T-helper 22 cell (primary cell): ENCODE data around the gene GPC4.

Source experiments
- DNase-seq: peaks from one replicate; pipeline ENCODE4 v3.0.0-alpha.2; 2020; ENCODE audit warnings: low read depth

Gene GPC4

DNA sequence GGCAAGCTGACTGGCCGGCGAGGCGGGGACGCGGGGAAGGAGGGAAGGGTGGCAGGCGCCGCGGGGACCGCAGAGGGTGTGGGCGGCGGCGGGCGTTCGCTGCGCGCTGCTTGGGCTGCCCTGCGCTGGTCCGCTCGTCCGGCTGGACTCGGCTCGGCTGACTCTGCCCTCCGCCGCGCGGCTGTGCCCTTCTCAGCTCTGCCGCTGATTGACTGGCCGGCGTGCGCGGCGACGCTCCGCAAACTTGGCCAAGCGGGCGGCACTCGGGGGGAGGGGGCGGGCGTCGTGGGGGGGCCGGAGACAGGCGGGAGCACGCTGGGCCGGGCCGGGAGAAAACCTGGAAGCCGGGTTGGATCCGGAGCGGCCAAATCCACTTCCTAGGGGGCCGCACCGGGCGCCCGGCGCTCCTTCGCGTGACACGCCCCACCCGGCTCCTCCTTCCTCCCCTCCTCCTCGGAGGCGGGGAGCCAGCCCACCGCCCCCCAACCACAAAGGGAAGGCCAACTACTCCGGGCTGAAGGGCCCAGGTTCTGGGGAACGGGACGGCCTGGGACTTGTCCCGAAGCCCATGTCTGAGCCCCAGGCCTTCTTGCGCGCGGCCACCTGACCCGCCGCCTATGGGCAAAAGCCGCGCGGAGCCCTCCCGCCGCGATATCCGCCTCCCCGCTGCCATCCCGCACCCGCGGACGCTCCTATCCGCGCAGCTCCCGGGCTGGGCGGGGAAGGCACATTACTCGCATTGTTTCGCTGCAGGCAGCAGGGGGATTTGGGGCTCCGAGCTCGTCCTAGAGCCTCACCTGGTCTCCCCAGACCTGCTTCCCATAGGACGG lies at the start of gene GPC4:
TSS of gene GPC4 (minus strand) at position 214 of the 830 bp plus-strand sequence. CDS start 524 bp downstream, outside the sequence.
- no peak for DNase-seq

DNA sequence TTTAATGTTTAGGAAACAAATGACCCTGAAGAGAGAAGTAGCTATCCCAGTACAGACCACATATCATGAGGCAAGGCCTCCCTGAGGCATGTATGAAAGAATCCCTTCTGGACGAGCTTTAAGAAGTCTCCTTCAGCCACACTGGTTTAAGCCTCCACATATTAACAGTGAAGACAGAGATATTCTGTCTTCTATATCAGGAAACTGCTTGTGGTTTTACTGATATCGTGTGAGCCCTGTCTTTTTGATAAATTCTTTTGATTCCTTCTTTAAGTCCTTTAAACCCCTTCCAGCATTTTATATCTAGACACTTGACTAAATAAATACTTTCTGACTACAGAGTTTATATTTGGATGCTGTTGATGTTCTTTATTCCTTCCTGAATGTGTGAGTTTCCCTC lies 45.9 kb upstream of the GPC4 start:
- DNase-seq = no peak

DNA sequence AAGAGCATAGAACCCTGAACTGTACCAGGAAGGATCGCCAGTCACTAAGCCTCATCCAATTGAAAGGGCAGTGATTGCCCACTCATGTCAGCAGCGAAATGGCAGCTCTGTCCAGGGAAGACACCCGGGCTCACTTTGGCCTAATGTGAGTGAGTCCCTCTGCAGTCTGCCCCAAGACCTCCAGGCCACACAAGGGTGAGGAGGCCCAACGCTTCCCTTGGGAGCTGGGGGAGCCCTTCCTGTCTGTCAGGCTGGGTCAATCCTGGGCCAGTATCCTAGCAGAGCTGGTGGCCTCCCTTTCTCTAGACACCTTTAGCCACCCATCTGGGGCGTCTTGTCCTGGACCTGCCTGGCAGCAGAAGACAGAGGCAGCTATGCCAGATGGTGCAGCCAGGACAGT lies 39.6 kb upstream of the GPC4 start:
- no peak for DNase-seq

DNA sequence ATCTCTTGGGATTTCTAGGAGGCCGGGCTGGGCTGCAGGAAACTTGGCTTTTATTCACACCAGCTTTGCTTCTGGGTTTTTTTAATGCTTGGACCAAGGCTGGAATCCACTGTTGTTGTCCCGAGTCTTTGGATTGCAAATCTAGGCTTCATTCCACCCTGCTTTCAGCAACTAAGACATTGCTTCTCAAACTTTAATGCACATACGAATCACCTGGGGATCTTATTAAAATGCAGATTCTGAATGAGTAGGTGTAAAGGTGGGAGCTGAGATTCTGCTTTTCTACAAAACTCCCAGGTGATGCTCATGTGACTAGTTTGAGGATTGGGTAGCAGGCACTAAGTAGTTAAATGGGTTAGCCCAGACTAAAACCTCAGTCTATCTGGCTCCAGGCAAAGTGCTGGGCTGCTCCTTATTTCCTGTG lies 39.2 kb upstream of the GPC4 start:
- no peak for DNase-seq

DNA sequence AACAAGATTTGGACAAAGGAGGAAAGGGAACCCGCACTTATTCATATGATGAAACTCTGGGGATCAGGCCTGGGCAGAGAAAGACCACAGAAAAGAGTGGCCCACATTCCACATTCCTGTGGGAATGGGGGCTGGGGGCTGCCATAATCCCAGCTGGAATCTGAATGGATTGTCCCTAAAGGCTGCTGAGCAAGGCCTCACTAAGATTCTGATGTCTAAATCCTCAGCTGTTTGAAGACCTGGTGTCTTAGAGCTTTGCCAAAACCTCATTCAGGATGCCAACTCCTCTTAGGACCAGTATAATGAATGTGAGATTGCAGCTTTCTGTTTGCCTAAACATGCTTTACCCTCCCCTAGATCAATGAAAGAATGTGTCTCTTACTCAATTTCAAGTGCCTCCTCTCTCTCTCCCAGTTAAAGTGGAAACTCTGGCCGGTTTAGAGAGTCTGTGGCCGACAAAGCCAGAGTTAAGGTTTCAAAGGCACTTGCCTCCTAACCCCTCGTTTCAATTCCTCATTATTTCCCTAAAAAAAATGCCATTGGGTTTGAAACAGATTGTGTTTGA lies 33.3 kb upstream of the GPC4 start:
- DNase-seq = no peak

DNA sequence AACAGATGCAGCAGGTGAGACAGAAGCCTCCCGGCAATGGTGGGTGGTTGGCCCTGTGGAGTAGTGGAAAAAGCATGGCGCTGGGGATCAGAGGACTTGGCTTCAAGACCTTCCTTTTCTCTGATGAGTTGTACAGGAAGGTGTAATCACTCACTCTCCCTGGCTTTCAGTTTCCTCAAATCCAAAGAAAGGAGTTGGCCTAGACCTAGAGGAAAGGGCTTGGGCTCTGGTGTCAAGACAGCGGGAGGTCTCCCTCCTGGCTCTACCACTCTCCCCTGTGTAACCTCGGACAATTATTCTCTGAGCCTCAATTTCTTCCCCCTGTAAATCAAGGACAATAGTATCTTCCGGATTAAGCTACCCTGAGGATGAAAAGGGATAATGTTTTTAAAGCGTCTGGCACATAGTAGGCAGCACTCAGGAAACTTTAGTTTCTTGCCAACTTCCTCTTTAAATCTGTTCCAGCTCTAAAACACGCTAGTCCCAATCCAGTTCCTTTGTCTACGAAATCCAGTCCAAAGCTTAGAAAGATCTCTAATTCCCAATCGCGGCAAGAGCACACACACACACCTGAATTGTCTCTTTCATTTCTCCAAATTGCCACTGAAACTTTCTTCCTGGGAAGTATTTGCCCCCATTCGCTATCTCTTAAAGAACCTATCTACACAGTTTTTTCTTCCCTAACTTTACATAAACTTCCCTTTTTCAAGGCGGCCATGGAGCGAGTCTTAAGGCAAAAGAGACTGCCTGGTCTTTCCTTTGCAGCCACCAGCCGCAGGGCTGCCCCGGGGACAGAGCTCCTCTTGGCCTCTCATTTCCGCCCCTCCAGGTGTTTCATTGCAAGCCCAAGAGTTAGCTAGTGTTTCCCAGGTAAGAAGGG lies 29.9 kb upstream of the GPC4 start:
- no peak for DNase-seq

DNA sequence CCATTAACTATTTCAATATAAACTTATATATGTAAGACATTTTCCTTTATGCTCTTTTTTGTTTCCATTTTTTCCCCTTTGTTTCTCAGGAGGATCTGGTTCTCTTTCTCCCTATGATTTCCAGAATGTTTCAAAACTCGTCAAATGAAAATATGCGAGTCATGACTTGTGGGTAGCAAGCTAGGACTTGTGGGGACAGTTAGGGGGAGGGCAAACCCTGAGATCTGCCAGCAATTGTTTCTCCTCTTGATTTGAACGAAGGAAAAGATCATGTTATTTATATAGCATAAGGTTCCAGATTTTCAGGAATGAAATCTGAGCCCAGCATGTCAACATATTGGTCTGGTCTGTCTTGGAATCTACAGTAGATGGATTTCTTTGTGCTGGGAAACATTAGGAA lies 28.9 kb upstream of the GPC4 start:
- no peak for DNase-seq

DNA sequence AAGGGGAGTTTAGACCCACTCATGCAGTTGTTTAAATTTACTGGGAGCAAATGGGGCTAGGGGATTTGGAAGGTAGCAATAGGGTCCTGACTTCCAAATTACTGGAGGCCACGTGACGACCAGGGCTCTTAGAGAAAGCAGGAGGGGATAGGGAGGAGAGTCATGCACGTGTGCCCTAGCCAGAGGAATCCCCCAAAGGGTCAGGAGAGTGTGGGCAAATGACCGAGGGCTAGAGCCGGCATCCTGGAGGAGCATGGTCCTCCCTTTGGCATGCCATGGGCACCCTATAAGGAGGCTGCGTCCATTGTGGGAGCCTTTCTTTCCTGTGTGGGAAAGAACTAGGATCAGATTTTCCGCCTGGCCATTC lies 25.5 kb upstream of the GPC4 start:
- no peak for DNase-seq

DNA sequence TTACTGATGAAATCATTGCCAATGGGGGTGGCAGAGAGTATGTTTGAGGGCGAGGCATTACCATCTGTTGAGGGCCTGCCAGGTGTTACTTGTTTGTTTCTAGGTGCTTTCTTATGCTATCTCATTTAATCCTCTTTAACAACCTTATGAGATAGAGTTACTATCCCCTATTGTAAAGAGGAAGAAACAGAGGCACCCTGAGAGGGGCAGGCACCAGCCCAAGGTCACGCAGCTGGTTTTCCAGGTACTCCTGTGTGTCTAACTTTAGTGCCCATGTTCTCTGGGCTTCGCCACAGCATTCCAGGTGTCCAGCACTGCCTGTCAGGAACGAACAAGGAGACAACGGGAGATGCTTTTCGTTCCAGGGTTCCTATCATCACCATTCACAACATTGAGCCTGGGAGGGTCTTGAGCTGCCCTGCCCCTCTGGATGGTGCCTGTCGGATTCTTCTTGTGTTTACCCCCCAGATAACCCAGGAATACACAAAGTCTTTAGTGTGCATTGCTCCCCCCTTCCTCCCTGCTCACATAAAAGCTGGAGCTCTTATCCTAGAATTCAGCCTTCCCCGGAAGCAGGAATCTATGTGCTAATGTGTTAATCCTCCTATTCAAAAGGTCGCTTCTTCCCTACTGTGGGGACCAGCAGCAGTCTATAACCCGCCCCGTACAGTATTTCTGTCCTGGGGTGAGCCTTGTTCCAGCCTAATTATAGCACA lies 24.9 kb upstream of the GPC4 start:
- no peak for DNase-seq

DNA sequence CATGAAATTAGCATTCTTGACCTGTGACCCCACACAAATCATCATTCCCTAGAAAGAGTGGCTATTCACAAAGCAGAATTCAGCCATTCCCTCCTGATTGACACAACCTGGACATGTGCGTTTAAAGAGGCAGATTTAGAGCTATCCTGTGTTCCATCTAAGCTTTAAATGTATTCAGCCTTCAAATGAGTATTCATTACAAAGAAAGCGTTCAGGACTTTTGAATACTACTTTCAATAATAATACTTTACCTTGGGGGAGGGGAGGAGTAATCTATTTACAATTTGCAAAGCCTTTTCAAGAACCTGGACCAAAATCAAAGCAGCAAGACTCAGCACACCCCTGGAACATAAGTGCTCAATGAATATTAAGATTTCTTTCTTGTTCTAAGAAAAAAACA lies 22.5 kb upstream of the GPC4 start:
- no peak for DNase-seq

DNA sequence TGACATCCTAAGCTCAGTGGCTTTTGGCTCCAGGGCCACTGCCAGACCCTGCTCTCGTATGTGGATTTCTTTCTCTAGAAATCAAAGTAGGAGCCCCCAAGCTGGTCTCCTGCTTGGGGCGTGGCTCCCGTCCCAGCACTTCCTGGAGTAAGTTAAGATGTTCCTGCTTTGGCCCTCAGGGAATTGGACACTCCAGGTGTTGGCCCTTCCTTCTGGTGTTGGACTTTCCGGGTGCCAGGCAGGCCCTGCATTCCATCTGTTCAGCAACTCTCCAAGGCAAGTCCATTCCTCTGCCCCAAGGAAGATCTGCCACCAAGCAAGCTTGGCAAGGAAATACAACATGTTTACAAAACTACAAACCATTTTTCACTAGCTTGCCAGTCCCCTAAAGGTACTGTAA lies 22.1 kb upstream of the GPC4 start:
- no peak for DNase-seq

DNA sequence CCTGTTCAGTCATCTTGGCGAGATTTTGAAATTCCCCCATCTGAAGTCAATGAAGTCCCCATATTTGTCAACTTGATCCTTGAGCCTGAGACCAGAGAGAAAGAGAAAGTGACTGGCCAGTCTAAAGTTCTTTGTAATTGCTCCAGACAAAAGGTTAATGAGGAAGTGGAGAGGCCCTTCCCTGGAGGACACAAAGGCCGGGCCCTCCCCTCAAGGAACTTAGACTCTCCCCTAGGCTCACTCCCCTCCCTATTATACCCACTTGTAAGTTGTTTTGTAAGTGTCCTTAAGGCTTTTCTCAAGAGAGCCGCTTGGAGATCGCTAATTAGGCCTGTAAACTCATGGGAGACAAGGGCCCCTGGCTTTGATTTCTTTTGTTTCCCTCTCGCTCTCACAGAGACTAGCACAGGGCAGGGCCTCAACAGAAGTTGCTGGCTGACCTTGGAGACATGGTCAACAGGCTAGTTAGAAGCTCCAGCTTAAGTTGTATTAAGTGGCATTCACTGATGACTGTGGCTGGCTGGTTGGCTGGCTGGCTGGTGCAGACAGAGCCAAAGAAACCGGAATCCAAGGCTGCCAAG lies 20.3 kb upstream of the GPC4 start:
- no peak for DNase-seq

DNA sequence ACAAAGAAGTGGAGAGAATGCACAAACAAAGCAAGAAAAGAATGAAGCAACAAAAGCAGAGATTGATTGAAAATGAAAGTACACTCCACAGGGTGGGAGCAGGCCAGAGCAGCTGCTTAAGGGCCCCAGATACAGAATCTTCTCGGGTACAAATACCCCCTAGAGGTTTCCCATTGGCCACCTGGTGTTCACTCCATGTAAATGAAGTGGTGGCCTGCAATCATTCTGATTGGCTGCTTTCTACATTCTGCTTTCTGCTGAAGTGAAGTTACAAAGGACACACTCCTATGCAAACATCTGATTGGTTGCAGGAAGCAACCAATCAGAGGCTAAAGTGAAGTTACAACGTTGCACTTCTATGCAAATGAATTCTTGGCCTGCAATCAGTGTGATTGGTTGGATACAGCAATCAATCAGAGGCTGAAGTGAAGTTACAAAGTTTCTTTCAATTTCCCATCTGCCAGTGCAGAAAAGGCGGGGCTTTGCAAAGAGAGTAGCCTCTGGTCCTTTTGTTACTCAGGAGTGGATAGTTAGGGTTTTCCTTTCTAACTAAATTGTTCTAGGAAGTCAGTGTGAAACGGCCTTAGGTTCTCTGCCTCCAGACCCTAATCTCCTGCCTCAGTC lies 19.0 kb upstream of the GPC4 start:
- DNase-seq = no peak

DNA sequence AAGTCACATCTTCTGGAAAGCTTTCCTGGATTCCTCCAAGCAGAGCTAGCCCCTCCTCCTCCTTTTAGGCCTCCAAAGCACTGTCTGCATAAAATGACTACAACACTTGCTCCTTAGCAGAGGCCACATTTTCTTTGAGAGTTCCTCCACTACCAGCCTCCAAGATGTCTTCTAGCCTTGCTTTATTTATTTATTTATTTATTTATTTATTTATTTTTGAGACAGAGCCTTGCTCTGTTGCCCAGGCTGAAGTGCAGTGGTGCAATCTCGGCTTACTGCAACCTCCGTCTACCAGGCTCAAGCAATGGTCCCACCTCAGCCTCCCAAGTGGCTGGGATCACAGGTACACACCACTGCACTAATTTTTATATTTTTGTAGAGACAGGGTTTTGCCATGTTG lies 4.6 kb upstream of the GPC4 start:
- DNase-seq = no peak

DNA sequence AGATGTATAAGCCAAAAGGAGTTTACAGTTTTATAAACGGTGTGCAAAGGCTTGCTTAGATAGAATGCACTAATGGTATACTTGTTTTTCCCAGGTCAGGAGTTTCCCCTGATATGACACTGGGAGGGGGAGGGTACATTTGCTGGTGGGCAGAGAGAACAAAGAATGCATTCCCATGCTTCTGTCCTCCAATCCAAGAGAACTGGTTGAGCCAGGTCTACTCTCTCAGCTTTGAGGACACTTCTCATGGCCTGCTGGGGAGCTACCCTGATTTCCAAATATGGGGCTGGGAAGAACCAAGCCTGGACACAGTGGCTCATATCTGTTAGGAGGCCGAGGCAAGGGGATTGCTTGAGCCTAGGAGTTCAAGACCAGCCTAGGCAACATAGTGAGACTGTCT lies 3.3 kb upstream of the GPC4 start:
- no peak for DNase-seq

DNA sequence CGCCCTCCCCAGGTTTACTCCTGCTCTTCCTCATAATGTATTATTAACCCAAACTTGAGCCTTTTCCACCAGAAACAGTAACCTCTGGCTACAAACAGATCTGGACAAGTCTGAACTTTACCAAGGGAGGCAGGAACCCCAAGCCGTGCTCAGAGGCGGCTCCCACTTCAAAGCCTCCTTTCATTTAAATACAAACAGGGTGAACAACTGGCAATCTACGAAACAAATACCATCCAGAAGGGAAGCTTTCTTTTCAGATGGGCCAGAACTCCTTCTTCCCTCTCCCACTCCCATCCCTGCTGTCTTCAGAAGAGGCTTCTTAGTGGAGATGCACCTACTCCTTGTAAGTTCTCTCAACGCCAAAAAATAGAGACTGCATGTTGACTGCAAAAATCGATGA lies 2.1 kb upstream of the GPC4 start:
- no peak for DNase-seq

DNA sequence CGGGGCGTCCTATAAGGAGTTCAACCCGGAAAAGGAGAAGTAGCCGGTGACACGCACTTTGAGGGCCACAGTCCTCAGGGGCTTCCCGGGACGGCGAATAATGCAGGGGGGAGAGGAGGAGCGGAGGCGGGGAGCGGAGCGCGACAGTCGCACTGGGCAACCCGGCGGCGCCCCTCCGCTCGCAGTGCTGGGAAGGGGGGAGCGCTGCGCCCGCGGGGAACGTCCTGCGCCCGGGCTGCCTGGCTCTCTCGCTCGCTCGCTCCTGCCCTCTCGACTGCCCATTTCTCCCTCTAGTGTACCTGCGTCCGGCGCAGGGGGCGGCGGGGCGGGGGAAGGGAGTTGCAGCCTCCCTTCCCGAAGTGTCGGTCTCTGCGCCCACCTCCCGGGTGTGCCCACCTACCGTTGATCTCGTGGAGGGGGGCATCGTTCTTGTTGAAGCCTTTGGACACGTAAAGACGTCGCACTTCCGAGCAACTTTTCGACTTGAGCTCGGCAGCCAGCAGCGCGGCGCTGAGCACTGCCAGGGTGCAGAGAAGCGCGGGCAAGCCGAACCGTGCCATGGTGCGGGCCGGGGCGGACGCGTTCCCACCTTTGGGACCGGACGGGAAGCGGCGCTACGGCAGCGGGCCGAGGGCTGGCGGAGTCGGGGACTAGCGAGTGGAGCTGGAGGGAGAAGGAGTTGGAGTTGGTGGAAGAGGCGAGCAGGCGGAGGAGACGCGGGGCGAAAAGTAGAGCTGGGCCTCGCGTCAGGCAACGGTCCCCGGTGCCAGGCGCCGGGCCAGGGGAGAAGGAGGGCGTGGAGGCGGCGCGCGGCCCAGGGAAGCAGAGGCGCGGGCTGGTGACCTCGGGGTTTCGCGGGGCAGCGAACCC lies 648 bp downstream of the GPC4 start:
- DNase-seq = no peak

DNA sequence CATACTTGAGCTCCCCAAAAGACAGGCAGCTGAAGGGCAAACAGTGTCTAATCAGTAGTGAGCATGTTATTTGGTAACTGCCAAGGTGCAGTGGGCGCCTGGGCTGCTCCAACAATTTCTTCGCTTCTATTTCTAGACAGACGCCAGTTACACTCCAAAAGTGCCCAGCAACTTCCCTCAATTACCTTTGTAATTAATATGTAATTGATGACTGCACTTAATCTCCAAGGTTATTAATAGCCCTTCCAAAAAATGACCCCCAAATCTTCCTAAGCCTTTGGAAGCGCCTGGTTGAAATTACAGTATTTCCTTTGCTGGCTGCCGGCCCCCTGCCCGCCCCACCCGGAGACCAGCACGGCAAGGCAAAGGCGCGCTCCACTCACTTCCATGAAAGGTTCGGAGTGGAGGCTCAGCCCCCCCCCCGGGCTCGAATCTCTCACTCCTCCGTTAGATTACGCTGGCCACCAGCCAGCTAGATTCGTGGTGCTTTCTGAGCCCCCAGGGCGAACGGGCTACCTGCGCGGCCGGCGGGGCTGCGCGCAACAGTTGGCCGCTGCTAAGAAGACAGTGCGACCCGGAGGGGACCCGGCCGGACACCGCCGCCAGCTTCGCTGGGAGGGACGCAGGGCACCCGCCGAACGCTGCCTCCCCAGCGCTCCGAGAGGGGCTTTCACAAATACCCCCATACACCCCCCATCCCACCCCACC lies 1.9 kb downstream of the GPC4 start:
- DNase-seq = no peak

DNA sequence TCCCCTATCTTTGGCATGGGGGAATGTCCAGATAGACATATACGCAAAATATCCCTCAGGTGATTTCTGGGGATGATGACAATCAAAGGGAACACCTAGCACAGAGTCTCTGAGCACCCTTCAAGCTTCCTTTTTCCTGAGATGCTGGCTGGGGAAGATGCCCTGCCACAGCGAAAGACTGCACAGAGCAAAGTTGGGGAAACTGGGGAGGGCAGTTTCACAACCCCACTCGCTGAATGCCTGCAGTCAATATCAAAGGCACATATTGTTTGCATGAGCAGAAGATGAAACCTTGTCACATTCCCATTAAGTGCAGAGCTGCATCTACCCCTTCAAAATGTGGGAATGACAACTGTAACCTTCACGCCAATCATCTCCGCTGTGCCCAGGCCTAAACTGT lies 2.6 kb downstream of the GPC4 start:
- DNase-seq = no peak

DNA sequence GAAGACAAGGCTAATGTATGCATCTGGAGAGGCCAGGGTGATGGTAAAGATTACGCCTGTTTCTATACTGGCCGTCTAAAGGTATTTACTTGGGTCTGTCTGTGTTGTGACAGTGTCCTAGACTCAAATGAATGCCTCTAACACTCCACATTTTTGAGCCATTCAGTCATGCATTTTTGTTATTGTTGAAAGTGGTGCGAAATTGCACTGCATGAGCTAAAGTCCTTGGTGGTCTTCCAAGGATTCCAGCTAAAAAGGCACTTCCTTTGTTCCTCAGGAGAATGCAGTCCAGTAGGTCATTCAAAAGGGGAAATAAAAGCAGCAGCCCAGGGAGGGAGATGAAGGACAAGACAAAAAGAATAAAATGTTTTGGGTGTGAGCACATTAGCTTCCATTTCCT lies 3.0 kb downstream of the GPC4 start:
- DNase-seq = no peak
